ENCODE results near the gene SLFN5.

- TF ChIP-seq POLR2A (IDR thresholded peaks at IDR 0.05) = no peak
- TF ChIP-seq, protein P1, sequence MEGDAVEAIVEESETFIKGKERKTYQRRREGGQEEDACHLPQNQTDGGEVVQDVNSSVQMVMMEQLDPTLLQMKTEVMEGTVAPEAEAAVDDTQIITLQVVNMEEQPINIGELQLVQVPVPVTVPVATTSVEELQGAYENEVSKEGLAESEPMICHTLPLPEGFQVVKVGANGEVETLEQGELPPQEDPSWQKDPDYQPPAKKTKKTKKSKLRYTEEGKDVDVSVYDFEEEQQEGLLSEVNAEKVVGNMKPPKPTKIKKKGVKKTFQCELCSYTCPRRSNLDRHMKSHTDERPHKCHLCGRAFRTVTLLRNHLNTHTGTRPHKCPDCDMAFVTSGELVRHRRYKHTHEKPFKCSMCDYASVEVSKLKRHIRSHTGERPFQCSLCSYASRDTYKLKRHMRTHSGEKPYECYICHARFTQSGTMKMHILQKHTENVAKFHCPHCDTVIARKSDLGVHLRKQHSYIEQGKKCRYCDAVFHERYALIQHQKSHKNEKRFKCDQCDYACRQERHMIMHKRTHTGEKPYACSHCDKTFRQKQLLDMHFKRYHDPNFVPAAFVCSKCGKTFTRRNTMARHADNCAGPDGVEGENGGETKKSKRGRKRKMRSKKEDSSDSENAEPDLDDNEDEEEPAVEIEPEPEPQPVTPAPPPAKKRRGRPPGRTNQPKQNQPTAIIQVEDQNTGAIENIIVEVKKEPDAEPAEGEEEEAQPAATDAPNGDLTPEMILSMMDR (IDR thresholded peaks at IDR 0.05) = no peak
Measured at GRCh38 chr17:35212668-35213067, 30.2 kb upstream of the SLFN5 start.
